ENCODE data around the gene SFRP5.

The SFRP5 gene

GRCh38 chr10:97732052-97732359 is 39.8 kb downstream of the SFRP5 start:
- no peak for TF ChIP-seq CTCF (IDR thresholded peaks at IDR 0.05; ENCODE audit: control insufficient read depth, extremely low read depth, insufficient read depth)
- H3K4me3 ChIP-seq (ENCODE audit: low read depth, low read length), result no peak overlapping the region
- no peak for DNase-seq (ENCODE audit: low read depth)

DNA sequence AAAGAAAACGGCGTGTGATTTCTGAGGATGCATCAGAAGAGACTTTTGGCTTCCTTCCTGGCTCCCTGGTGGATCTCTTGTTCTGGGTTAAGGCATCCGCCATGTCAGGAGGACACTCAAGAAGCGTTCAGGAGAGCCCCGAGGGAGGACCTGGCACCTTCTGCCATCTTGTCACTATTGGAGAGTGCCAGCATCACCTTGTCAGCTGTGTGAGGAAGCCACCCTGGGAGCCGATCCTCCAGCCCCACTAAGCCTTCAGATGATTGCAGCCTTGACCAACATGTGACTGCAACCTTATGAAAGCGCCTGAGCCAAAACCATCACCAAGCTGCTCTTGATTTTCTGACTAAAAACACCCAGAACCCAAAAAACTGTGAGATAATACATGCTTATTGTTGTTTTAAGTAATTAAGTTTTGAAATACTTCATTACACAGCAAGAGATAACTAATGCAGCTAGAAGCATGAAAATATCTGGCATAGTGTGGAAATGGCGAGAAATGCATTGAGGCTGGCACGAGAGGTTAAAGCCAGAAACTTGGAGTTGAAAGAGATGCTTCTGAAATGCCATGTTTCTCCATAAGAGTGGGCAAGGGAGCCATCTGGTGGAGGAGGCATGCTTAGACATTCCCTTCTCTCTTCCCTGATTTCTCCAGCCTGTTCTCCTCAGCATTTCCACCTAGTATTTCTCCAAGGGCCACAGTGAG is 40.3 kb downstream of the SFRP5 start:
- H3K4me3 ChIP-seq (ENCODE audit: low read depth, low read length), result no peak overlapping the region
- TF ChIP-seq CTCF (IDR thresholded peaks at IDR 0.05; ENCODE audit: control insufficient read depth, extremely low read depth, insufficient read depth), result peak; percentile 94
- DNase-seq (ENCODE audit: low read depth), result no peak

DNA sequence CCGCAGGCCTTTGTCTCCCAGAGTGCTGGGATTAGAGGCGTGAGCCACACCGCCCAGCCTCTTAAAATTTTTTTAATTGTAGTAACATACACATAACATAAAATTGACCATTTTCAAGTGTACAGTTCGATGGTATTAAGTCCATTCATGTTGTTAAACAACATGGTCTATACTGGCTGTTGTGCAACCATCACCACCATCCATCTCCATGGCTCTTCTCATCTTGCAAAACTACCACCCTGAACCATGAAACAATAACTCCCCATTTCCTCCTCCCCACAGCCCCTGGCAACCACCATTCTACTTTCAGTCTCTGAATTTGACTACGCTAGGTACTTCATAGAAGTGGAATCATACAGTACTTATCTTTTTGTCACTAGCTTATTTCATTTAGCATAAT is 42.8 kb downstream of the SFRP5 start:
- no peak overlapping the region for H3K4me3 ChIP-seq (ENCODE audit: low read depth, low read length)
- DNase-seq (ENCODE audit: low read depth), result no peak
- no peak for TF ChIP-seq CTCF (IDR thresholded peaks at IDR 0.05; ENCODE audit: control insufficient read depth, extremely low read depth, insufficient read depth)

GRCh38 chr10:97726636-97727178 is 45.1 kb downstream of the SFRP5 start:
- no peak overlapping the region for H3K4me3 ChIP-seq (ENCODE audit: low read depth, low read length)
- TF ChIP-seq CTCF (IDR thresholded peaks at IDR 0.05; ENCODE audit: control insufficient read depth, extremely low read depth, insufficient read depth), result no peak
- DNase-seq (ENCODE audit: low read depth), result no peak

DNA sequence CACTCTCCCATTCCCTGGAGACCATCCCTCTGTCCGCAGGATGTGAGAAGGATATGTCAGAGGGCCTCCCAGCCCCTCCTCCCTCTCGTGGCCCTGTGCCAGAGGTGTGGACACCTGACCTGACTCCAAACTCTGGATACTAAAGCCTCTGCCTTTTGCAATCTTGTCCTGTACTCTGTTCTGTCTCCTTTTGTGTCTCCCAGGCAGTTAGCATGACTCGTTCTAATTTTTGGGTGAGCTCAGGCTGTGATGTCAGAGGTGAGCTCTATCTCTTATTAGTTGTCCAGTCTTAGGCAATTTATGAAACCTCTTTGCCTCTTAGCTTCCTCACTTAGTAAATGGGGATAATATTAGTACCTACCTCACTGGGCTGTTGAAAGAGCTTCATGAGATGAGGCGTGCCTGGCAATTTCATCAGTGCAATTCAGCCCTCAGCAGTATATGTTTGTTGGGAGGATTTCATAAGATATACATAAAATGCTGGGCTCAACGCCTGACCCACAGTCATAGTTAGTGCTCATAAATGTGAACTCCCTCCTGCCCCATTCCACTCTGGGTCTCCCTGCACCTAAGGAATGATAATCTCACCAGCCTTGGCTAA is 47.4 kb downstream of the SFRP5 start:
- TF ChIP-seq CTCF (IDR thresholded peaks at IDR 0.05; ENCODE audit: control insufficient read depth, extremely low read depth, insufficient read depth), result no peak
- DNase-seq (ENCODE audit: low read depth), result no peak
- H3K4me3 ChIP-seq (ENCODE audit: low read depth, low read length), result no peak overlapping the region

- H3K4me3 ChIP-seq (ENCODE audit: low read depth, low read length), result no peak overlapping the region
- no peak for TF ChIP-seq CTCF (IDR thresholded peaks at IDR 0.05; ENCODE audit: control insufficient read depth, extremely low read depth, insufficient read depth)
- DNase-seq (ENCODE audit: low read depth), result no peak
These were observed 48.8 kb downstream of the SFRP5 start for GRCh38 chr10:97723001-97723400.

Data from LNCaP clone FGC (cell line).